WTC11 (cell line): ENCODE measurements around the gene LRP1. TPM values are rescaled to one million over a fixed set of nuclear protein-coding genes. Genes with fewer than 3 reads are reported as not detected.

Experiments used
- ATAC-seq: fragments of 200-7000 bp; cut with Tn5 transposase; 2 replicates; pipeline ENCODE4 v1.10.0; 2021; ENCODE audit warnings: mild to moderate bottlenecking, moderate library complexity
- CTCF ChIA-PET: fragments of 300-600 bp; sonication (Branson Sonifier 250); formaldehyde crosslinking; loops from one replicate; lab custom pipeline; 2021; ENCODE audit warnings: antibody characterized with exemption; lab: Charles Lee
- POLR2A ChIA-PET: fragments of 350-600 bp; sonication (Branson Sonifier 250); formaldehyde crosslinking; loops from one replicate; lab custom pipeline; 2021; ENCODE audit warnings: antibody characterized with exemption; lab: Charles Lee
- DNase-seq: peaks from one replicate; pipeline ENCODE4 v3.0.0; 2021; ENCODE audit warnings: low spot score
- H3K27ac Mint-ChIP-seq: 2 replicates; pipeline ENCODE4 v1.8.0; 2021; ENCODE audit warnings: mixed read lengths
- H3K27me3 Mint-ChIP-seq: 2 replicates; pipeline ENCODE4 v1.8.0; 2021; ENCODE audit warnings: low read depth, mild to moderate bottlenecking, moderate library complexity, mixed read lengths
- H3K36me3 Mint-ChIP-seq: 2 replicates; pipeline ENCODE4 v1.8.0; 2021; ENCODE audit warnings: mixed read lengths
- H3K4me1 Mint-ChIP-seq: 2 replicates; pipeline ENCODE4 v1.8.0; 2022; ENCODE audit warnings: mixed read lengths
- H3K4me3 Mint-ChIP-seq: 2 replicates; pipeline ENCODE4 v1.8.0; 2021; ENCODE audit warnings: mild to moderate bottlenecking, moderate library complexity, mixed read lengths
- H3K9me3 Mint-ChIP-seq: 2 replicates; pipeline ENCODE4 v1.8.0; 2021; ENCODE audit warnings: mixed read lengths
- ARID4B ChIP-seq: sonication (generic); formaldehyde crosslinking; IDR thresholded peaks from 2 replicates; pipeline ENCODE4 v1.8.0; 2023; ENCODE audit warnings: missing genetic modification reagents, mild to moderate bottlenecking, borderline replicate concordance
- ATF1 ChIP-seq: sonication (generic); formaldehyde crosslinking; IDR thresholded peaks from 2 replicates; pipeline ENCODE4 v1.8.1; 2023; ENCODE audit warnings: mild to moderate bottlenecking, moderate library complexity, missing genetic modification reagents
- ATF2 ChIP-seq: sonication (generic); formaldehyde crosslinking; IDR thresholded peaks from 2 replicates; pipeline ENCODE4 v1.8.1; 2022; ENCODE audit warnings: low read depth, missing genetic modification reagents, borderline replicate concordance
- ATF3 ChIP-seq: sonication (generic); formaldehyde crosslinking; conservative IDR thresholded peaks from 2 replicates; pipeline ENCODE4 v1.8.1; 2022; ENCODE audit warnings: mild to moderate bottlenecking, missing genetic modification reagents
- ELF4 ChIP-seq: sonication (generic); formaldehyde crosslinking; IDR thresholded peaks from 2 replicates; pipeline ENCODE4 v1.8.1; 2022; ENCODE audit warnings: low read depth, mild to moderate bottlenecking, moderate library complexity, missing genetic modification reagents
- EMX1 ChIP-seq: fragments of 250-450 bp; sonication (Bioruptor Pico); IDR thresholded peaks from 2 replicates; pipeline ENCODE4 v1.8.0; 2021; ENCODE audit warnings: mild to moderate bottlenecking
- ERG ChIP-seq: fragments of 250-450 bp; sonication (Bioruptor Pico); IDR thresholded peaks from 2 replicates; pipeline ENCODE4 v1.8.0; 2021; ENCODE audit warnings: mild to moderate bottlenecking
- KAT7 ChIP-seq: sonication (generic); formaldehyde crosslinking; IDR thresholded peaks from 2 replicates; pipeline ENCODE4 v1.8.1; 2023; ENCODE audit warnings: missing genetic modification reagents, mild to moderate bottlenecking, borderline replicate concordance
- NFYB ChIP-seq: sonication (generic); formaldehyde crosslinking; conservative IDR thresholded peaks from 2 replicates; pipeline ENCODE4 v1.8.0; 2022; ENCODE audit warnings: low read depth, missing genetic modification reagents
- NR3C1 ChIP-seq: sonication (generic); formaldehyde crosslinking; conservative IDR thresholded peaks from 2 replicates; pipeline ENCODE4 v1.8.1; 2023; ENCODE audit warnings: low read depth, mild to moderate bottlenecking, missing genetic modification reagents
- PRRX2 ChIP-seq: fragments of 250-450 bp; sonication (Bioruptor Pico); IDR thresholded peaks from 2 replicates; pipeline ENCODE4 v1.8.0; 2021; ENCODE audit warnings: mild to moderate bottlenecking
- SP1 ChIP-seq: sonication (generic); formaldehyde crosslinking; conservative IDR thresholded peaks from 2 replicates; pipeline ENCODE4 v1.8.1; 2022; ENCODE audit warnings: missing genetic modification reagents
- USF1 ChIP-seq: sonication (generic); formaldehyde crosslinking; IDR thresholded peaks from 2 replicates; pipeline ENCODE4 v1.8.0; 2022; ENCODE audit warnings: mild to moderate bottlenecking, missing genetic modification reagents
- ZBTB21 ChIP-seq: sonication (generic); formaldehyde crosslinking; IDR thresholded peaks from 2 replicates; pipeline ENCODE4 v1.8.1; 2023; ENCODE audit warnings: mild to moderate bottlenecking, missing genetic modification reagents, borderline replicate concordance
- ZNF121 ChIP-seq: sonication (generic); formaldehyde crosslinking; IDR thresholded peaks from 2 replicates; pipeline ENCODE4 v1.8.0; 2023; ENCODE audit warnings: missing genetic modification reagents
- ZNF317 ChIP-seq: sonication (generic); formaldehyde crosslinking; IDR thresholded peaks from 2 replicates; pipeline ENCODE4 v1.8.1; 2023; ENCODE audit warnings: low read depth, mild to moderate bottlenecking, moderate library complexity, missing genetic modification reagents, borderline replicate concordance
- ZNF396 ChIP-seq: fragments of 250-450 bp; sonication (Bioruptor Pico); IDR thresholded peaks from 2 replicates; pipeline ENCODE4 v1.8.0; 2021; ENCODE audit warnings: mild to moderate bottlenecking, moderate library complexity, borderline replicate concordance
- ZNF423 ChIP-seq: fragments of 250-450 bp; sonication (Bioruptor Pico); IDR thresholded peaks from 2 replicates; pipeline ENCODE4 v2.1.2; 2022; ENCODE audit warnings: mild to moderate bottlenecking, moderate library complexity
- total RNA-seq: library from RNA; stranded (reverse); gene quantifications from 3 replicates; pipeline ENCODE4 v1.2.3, GENCODE V29; 2021
- TF ChIP-seq, protein P1 (sequence below): sonication (generic); formaldehyde crosslinking; IDR thresholded peaks from 2 replicates; pipeline ENCODE4 v1.8.1; 2022; ENCODE audit warnings: missing genetic modification reagents, borderline replicate concordance
- TF ChIP-seq, protein P2 (sequence below): sonication (generic); formaldehyde crosslinking; IDR thresholded peaks from 2 replicates; pipeline ENCODE4 v1.8.0; 2023; ENCODE audit warnings: missing genetic modification reagents
- TF ChIP-seq, protein P3 (sequence below): sonication (generic); formaldehyde crosslinking; IDR thresholded peaks from 2 replicates; pipeline ENCODE4 v1.8.1; 2023; ENCODE audit warnings: mild to moderate bottlenecking, missing genetic modification reagents, moderate library complexity
- TF ChIP-seq, protein P4 (sequence below): sonication (generic); formaldehyde crosslinking; IDR thresholded peaks from 2 replicates; pipeline ENCODE4 v1.8.1; 2022; ENCODE audit warnings: low read depth, mild to moderate bottlenecking, moderate library complexity, missing genetic modification reagents, borderline replicate concordance

Gene LRP1
- total RNA-seq, 1 experiment from 2014 or later, result 120 TPM

DNA sequence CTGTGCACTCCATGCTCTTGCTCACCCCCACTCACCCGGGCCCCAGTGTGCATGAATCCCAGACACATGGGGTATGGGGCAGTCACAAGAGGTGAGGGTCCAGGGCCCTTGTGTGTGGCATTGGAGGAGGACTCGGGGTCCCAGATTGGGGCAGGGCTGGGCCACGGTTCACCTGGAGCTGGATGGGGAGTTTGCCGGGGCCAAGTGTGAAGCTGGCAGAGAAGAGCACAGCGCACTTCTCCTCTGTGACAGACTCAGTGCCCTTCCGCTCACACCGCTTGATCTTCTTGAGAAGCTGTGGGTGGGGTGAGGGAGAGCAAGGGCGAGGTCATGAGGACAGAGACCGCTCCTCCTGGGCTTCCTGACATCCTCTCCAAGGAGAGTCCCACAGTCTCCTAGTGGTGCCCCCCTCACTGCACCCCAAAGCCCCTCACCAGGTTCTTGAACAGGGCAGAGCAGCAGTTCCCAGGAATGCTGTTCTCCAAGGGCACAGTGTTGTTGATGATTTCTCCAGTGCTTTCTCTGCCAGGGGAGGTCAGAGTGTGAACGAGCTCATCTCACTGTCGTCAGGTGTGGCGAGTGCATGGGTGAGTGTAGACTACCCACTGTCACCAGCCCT is 23.9 kb upstream of the LRP1 start:
- Mint-ChIP-seq H3K27ac (no peak overlapping the region), H3K4me1 (peaks cover 8% of the 10 kb centered on the region), H3K9me3 (no peaks in the 10 kb centered on the region), H3K36me3 (peaks cover 20% of the 10 kb centered on the region), H3K4me3 (no peak overlapping the region), H3K27me3 (no peaks in the 10 kb centered on the region)
- ChIA-PET POLR2A (interaction anchor here (0.5 to 0.8 kb wide), 2 partner anchors 11 to 12 kb away, joined by 3 to 5 read pairs; no protein-coding TSS in a partner anchor), CTCF (interaction anchor here (1.1 to 2.7 kb wide), 4 partner anchors 13 to 35 kb away, joined by 3 to 6 read pairs (median 4); no protein-coding TSS in a partner anchor)
- ATAC-seq (no peak), DNase-seq (no peak)
- TF ChIP-seq ZNF121 (CRISPR knock-in tag), result no peak
- no peak for TF ChIP-seq ATF1
- no peak for TF ChIP-seq KAT7
- no peak for TF ChIP-seq ATF2 (CRISPR knock-in tag)
- TF ChIP-seq ATF3 (CRISPR knock-in tag), result no peak
- no peak for TF ChIP-seq USF1 (CRISPR knock-in tag)
- no peak for TF ChIP-seq ZNF423
- no peak for TF ChIP-seq ELF4 (CRISPR knock-in tag)
- TF ChIP-seq ERG (CRISPR knock-in tag), result no peak
- TF ChIP-seq SP1, result no peak
- TF ChIP-seq EMX1 (CRISPR knock-in tag), result no peak
- no peak for TF ChIP-seq ZNF317
- TF ChIP-seq NFYB (CRISPR knock-in tag), result no peak
- no peak for TF ChIP-seq PRRX2 (CRISPR knock-in tag)
- TF ChIP-seq ZNF396, result no peak
- TF ChIP-seq NR3C1 (CRISPR knock-in tag), result no peak
- TF ChIP-seq, protein P1, sequence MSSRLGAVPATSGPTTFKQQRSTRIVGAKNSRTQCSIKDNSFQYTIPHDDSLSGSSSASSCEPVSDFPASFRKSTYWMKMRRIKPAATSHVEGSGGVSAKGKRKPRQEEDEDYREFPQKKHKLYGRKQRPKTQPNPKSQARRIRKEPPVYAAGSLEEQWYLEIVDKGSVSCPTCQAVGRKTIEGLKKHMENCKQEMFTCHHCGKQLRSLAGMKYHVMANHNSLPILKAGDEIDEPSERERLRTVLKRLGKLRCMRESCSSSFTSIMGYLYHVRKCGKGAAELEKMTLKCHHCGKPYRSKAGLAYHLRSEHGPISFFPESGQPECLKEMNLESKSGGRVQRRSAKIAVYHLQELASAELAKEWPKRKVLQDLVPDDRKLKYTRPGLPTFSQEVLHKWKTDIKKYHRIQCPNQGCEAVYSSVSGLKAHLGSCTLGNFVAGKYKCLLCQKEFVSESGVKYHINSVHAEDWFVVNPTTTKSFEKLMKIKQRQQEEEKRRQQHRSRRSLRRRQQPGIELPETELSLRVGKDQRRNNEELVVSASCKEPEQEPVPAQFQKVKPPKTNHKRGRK (CRISPR knock-in tag), result no peak
- TF ChIP-seq, protein P2, sequence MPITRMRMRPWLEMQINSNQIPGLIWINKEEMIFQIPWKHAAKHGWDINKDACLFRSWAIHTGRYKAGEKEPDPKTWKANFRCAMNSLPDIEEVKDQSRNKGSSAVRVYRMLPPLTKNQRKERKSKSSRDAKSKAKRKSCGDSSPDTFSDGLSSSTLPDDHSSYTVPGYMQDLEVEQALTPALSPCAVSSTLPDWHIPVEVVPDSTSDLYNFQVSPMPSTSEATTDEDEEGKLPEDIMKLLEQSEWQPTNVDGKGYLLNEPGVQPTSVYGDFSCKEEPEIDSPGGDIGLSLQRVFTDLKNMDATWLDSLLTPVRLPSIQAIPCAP, result no peak
- no peak for TF ChIP-seq ZBTB21

GRCh38 chr12:57105011-57105753 is 23.1 kb upstream of the LRP1 start:
- ChIA-PET POLR2A (interaction anchor here (0.5 kb wide), 1 partner anchor 11 kb away, joined by 3 read pairs; no protein-coding TSS in a partner anchor), CTCF (interaction anchor here (1.1 to 2.6 kb wide), 4 partner anchors 12 to 19 kb away, joined by 3 to 14 read pairs (median 4); no protein-coding TSS in a partner anchor)
- Mint-ChIP-seq H3K27ac (no peak overlapping the region), H3K4me3 (no peak overlapping the region), H3K36me3 (peaks cover 15% of the 10 kb centered on the region), H3K27me3 (no peaks in the 10 kb centered on the region), H3K4me1 (peaks cover 15% of the 10 kb centered on the region), H3K9me3 (no peaks in the 10 kb centered on the region)
- ATAC-seq (no peak), DNase-seq (no peak)
- TF ChIP-seq ARID4B (CRISPR knock-in tag), result no peak
- TF ChIP-seq, protein P3, sequence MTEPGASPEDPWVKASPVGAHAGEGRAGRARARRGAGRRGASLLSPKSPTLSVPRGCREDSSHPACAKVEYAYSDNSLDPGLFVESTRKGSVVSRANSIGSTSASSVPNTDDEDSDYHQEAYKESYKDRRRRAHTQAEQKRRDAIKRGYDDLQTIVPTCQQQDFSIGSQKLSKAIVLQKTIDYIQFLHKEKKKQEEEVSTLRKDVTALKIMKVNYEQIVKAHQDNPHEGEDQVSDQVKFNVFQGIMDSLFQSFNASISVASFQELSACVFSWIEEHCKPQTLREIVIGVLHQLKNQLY, result no peak
- TF ChIP-seq, protein P4, sequence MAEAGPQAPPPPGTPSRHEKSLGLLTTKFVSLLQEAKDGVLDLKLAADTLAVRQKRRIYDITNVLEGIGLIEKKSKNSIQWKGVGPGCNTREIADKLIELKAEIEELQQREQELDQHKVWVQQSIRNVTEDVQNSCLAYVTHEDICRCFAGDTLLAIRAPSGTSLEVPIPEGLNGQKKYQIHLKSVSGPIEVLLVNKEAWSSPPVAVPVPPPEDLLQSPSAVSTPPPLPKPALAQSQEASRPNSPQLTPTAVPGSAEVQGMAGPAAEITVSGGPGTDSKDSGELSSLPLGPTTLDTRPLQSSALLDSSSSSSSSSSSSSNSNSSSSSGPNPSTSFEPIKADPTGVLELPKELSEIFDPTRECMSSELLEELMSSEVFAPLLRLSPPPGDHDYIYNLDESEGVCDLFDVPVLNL (CRISPR knock-in tag), result no peak
